ENCODE results near the gene TTLL7. TPM values are rescaled to one million over a fixed set of nuclear protein-coding genes. Genes with fewer than 3 reads are reported as not detected.

The TTLL7 gene
- total RNA-seq, 1 experiment from 2014 or later: 7.9 TPM

DNA sequence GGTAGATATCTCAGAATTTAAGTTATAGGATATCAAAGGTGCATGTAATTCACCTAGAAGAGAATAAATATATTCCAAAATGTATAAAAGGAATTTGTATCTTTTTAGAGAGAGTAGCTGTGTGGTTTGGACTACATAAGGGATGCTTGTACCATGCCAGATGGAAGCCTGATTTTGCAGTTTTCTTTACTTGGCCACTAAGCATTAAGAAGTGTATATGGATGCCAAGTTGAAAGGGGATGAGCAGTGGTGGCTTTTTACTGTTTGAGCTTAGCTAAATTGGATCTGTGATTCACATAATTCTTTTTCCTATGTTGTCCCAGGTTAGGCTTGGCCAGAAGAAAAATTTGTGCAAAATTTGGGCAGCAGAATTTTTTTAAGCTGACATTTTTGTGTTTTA lies 43.5 kb upstream of the TTLL7 start (continued):
- TF ChIP-seq, protein P1, sequence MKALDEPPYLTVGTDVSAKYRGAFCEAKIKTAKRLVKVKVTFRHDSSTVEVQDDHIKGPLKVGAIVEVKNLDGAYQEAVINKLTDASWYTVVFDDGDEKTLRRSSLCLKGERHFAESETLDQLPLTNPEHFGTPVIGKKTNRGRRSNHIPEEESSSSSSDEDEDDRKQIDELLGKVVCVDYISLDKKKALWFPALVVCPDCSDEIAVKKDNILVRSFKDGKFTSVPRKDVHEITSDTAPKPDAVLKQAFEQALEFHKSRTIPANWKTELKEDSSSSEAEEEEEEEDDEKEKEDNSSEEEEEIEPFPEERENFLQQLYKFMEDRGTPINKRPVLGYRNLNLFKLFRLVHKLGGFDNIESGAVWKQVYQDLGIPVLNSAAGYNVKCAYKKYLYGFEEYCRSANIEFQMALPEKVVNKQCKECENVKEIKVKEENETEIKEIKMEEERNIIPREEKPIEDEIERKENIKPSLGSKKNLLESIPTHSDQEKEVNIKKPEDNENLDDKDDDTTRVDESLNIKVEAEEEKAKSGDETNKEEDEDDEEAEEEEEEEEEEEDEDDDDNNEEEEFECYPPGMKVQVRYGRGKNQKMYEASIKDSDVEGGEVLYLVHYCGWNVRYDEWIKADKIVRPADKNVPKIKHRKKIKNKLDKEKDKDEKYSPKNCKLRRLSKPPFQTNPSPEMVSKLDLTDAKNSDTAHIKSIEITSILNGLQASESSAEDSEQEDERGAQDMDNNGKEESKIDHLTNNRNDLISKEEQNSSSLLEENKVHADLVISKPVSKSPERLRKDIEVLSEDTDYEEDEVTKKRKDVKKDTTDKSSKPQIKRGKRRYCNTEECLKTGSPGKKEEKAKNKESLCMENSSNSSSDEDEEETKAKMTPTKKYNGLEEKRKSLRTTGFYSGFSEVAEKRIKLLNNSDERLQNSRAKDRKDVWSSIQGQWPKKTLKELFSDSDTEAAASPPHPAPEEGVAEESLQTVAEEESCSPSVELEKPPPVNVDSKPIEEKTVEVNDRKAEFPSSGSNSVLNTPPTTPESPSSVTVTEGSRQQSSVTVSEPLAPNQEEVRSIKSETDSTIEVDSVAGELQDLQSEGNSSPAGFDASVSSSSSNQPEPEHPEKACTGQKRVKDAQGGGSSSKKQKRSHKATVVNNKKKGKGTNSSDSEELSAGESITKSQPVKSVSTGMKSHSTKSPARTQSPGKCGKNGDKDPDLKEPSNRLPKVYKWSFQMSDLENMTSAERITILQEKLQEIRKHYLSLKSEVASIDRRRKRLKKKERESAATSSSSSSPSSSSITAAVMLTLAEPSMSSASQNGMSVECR (CRISPR knock-in tag; IDR thresholded peaks at IDR 0.05; ENCODE audit: borderline replicate concordance): no peak
- no peak for TF ChIP-seq ZNF121 (CRISPR knock-in tag; IDR thresholded peaks at IDR 0.05)

DNA sequence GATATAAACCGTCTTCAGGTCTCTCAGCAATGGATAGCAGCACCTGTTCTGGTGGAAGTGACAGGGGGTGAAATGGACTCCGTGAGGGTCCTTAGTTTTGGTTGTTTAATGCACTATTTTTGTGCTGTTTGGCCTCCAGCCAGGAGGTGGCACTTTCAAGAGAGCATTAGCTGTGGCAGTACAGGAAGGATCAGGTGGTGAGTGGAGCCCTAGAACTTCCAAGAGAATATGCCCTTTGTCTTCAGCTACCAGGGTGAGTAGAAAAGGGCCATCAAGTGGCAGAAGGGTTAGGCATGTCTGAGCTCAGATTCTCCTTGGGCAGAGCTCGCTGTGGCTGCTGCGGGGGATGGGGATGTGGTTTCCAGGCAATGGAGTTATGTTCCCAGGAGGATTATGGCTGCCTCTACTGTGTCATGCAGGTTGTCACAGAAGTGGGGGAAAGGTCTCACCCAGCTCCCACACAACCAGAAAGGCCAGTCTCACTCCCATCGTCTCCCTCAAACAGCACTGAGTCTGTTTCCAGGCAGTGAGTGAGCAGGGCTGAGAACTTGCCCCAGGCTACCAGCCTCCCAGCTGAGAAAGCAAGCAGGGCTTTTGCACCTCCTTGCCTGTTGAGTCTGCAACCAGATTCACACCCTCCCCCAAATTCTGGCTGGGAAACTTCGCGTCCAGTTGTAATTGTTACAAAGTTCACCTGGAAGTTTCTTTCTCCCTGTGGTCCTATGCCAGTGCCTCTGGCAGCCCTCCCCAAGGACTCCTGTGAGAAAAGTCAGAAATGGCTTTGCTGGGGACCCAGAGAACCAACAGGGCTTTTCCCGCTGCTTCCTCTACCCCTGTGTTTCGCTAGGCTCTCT lies 39.1 kb upstream of the TTLL7 start:
- H3K27ac Mint-ChIP-seq: no peak overlapping the region
- ChIA-PET POLR2A (no interaction called here), CTCF (no interaction called here)
- no peaks in the 10 kb centered on the region for H3K36me3 Mint-ChIP-seq
- 0 out of 2 replicates have a peak, but pooled peaks cover 4% of the 10 kb centered on the region for H3K4me1 Mint-ChIP-seq
- no peak for ATAC-seq
- no peak overlapping the region for H3K4me3 Mint-ChIP-seq
- H3K27me3 Mint-ChIP-seq (ENCODE audit: low read depth): peaks cover 81% of the 10 kb centered on the region
- peaks cover 22% of the 10 kb centered on the region for H3K9me3 Mint-ChIP-seq
- no peak for DNase-seq (ENCODE audit: low spot score)
- TF ChIP-seq ZNF219 (CRISPR knock-in tag; IDR thresholded peaks at IDR 0.05; ENCODE audit: borderline replicate concordance) (no peak), PRRX2 (CRISPR knock-in tag; IDR thresholded peaks at IDR 0.05) (no peak), TP53 (CRISPR knock-in tag; IDR thresholded peaks at IDR 0.05) (no peak), TCF7 (CRISPR knock-in tag; IDR thresholded peaks at IDR 0.05; ENCODE audit: low read depth) (no peak), GABPB1 (CRISPR knock-in tag; IDR thresholded peaks at IDR 0.05) (no peak), ZNF263 (CRISPR knock-in tag; IDR thresholded peaks at IDR 0.05; ENCODE audit: low read depth) (no peak), NFE2L1 (CRISPR knock-in tag; IDR thresholded peaks at IDR 0.05) (no peak), OVOL2 (CRISPR knock-in tag; IDR thresholded peaks at IDR 0.05; ENCODE audit: borderline replicate concordance) (no peak), IRF2 (CRISPR knock-in tag; IDR thresholded peaks at IDR 0.05; ENCODE audit: borderline replicate concordance, low read depth) (no peak), CBFB (CRISPR knock-in tag; IDR thresholded peaks at IDR 0.05; ENCODE audit: low read depth) (no peak), ESRRA (CRISPR knock-in tag; IDR thresholded peaks at IDR 0.05; ENCODE audit: borderline replicate concordance) (no peak), RELA (CRISPR knock-in tag; IDR thresholded peaks at IDR 0.05; ENCODE audit: borderline replicate concordance) (no peak)
- TF ChIP-seq, protein P2, sequence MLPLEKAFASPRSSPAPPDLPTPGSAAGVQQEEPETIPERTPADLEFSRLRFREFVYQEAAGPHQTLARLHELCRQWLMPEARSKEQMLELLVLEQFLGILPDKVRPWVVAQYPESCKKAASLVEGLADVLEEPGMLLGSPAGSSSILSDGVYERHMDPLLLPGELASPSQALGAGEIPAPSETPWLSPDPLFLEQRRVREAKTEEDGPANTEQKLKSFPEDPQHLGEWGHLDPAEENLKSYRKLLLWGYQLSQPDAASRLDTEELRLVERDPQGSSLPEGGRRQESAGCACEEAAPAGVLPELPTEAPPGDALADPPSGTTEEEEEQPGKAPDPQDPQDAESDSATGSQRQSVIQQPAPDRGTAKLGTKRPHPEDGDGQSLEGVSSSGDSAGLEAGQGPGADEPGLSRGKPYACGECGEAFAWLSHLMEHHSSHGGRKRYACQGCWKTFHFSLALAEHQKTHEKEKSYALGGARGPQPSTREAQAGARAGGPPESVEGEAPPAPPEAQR (CRISPR knock-in tag; IDR thresholded peaks at IDR 0.05): no peak
- TF ChIP-seq, protein P3, sequence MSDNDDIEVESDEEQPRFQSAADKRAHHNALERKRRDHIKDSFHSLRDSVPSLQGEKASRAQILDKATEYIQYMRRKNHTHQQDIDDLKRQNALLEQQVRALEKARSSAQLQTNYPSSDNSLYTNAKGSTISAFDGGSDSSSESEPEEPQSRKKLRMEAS (CRISPR knock-in tag; IDR thresholded peaks at IDR 0.05): no peak
- TF ChIP-seq, protein P4, sequence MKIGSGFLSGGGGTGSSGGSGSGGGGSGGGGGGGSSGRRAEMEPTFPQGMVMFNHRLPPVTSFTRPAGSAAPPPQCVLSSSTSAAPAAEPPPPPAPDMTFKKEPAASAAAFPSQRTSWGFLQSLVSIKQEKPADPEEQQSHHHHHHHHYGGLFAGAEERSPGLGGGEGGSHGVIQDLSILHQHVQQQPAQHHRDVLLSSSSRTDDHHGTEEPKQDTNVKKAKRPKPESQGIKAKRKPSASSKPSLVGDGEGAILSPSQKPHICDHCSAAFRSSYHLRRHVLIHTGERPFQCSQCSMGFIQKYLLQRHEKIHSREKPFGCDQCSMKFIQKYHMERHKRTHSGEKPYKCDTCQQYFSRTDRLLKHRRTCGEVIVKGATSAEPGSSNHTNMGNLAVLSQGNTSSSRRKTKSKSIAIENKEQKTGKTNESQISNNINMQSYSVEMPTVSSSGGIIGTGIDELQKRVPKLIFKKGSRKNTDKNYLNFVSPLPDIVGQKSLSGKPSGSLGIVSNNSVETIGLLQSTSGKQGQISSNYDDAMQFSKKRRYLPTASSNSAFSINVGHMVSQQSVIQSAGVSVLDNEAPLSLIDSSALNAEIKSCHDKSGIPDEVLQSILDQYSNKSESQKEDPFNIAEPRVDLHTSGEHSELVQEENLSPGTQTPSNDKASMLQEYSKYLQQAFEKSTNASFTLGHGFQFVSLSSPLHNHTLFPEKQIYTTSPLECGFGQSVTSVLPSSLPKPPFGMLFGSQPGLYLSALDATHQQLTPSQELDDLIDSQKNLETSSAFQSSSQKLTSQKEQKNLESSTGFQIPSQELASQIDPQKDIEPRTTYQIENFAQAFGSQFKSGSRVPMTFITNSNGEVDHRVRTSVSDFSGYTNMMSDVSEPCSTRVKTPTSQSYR (CRISPR knock-in tag; IDR thresholded peaks at IDR 0.05): no peak
- TF ChIP-seq, protein P5, sequence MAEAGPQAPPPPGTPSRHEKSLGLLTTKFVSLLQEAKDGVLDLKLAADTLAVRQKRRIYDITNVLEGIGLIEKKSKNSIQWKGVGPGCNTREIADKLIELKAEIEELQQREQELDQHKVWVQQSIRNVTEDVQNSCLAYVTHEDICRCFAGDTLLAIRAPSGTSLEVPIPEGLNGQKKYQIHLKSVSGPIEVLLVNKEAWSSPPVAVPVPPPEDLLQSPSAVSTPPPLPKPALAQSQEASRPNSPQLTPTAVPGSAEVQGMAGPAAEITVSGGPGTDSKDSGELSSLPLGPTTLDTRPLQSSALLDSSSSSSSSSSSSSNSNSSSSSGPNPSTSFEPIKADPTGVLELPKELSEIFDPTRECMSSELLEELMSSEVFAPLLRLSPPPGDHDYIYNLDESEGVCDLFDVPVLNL (CRISPR knock-in tag; IDR thresholded peaks at IDR 0.05; ENCODE audit: borderline replicate concordance, low read depth): no peak
- TF ChIP-seq, protein P6, sequence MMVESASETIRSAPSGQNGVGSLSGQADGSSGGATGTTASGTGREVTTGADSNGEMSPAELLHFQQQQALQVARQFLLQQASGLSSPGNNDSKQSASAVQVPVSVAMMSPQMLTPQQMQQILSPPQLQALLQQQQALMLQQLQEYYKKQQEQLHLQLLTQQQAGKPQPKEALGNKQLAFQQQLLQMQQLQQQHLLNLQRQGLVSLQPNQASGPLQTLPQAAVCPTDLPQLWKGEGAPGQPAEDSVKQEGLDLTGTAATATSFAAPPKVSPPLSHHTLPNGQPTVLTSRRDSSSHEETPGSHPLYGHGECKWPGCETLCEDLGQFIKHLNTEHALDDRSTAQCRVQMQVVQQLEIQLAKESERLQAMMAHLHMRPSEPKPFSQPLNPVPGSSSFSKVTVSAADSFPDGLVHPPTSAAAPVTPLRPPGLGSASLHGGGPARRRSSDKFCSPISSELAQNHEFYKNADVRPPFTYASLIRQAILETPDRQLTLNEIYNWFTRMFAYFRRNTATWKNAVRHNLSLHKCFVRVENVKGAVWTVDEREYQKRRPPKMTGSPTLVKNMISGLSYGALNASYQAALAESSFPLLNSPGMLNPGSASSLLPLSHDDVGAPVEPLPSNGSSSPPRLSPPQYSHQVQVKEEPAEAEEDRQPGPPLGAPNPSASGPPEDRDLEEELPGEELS (CRISPR knock-in tag; IDR thresholded peaks at IDR 0.05): no peak
- TF ChIP-seq, protein P7, sequence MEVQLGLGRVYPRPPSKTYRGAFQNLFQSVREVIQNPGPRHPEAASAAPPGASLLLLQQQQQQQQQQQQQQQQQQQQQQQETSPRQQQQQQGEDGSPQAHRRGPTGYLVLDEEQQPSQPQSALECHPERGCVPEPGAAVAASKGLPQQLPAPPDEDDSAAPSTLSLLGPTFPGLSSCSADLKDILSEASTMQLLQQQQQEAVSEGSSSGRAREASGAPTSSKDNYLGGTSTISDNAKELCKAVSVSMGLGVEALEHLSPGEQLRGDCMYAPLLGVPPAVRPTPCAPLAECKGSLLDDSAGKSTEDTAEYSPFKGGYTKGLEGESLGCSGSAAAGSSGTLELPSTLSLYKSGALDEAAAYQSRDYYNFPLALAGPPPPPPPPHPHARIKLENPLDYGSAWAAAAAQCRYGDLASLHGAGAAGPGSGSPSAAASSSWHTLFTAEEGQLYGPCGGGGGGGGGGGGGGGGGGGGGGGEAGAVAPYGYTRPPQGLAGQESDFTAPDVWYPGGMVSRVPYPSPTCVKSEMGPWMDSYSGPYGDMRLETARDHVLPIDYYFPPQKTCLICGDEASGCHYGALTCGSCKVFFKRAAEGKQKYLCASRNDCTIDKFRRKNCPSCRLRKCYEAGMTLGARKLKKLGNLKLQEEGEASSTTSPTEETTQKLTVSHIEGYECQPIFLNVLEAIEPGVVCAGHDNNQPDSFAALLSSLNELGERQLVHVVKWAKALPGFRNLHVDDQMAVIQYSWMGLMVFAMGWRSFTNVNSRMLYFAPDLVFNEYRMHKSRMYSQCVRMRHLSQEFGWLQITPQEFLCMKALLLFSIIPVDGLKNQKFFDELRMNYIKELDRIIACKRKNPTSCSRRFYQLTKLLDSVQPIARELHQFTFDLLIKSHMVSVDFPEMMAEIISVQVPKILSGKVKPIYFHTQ (CRISPR knock-in tag; IDR thresholded peaks at IDR 0.05): no peak

Data from WTC11 (cell line).